Right renal cortex interstitium (tissue), 3 donors: Measurements from ENCODE around the gene CTBP2. TPM values are rescaled to one million over a fixed set of nuclear protein-coding genes. Genes with fewer than 3 reads are reported as not detected.
"Not testable (repeated sequence)": the region's sequence is repeated elsewhere in the genome, so short reads cannot be mapped to it uniquely, and the experiment has no call there.

Experiments used
- DNase-seq, 3 donors: peaks; one replicate each; pipeline ENCODE4 v3.0.0-alpha.2; 2013; ENCODE audit warnings: low read depth in 3 of 3, low spot score in 2 of 3
- polyA plus RNA-seq, 3 donors: library from polyadenylated mRNA; unstranded; fragments of 120-200 nt; gene quantifications; one replicate each; pipeline ENCODE4 v1.2.1, GENCODE V29; 2013; ENCODE audit not compliant: insufficient read length in 3 of 3

The CTBP2 gene
- polyA plus RNA-seq, 3 donors, result 83.7 to 92.7 (median 88.2) TPM

- DNase-seq, result no peak
These were observed 66.2 kb downstream of the CTBP2 start for GRCh38 chr10:125093974-125094705.

GRCh38 chr10:125093199-125093973, 67.0 kb downstream of the CTBP2 start:
- DNase-seq, result no peak

- no peak for DNase-seq
These were observed 67.8 kb downstream of the CTBP2 start for GRCh38 chr10:125092564-125093031.

- DNase-seq, result no peak
These were observed 68.5 kb downstream of the CTBP2 start for GRCh38 chr10:125091891-125092290.

GRCh38 chr10:125089469-125089868, 70.9 kb downstream of the CTBP2 start:
- no peak for DNase-seq

GRCh38 chr10:125087897-125088215, 72.5 kb downstream of the CTBP2 start:
- DNase-seq, result no peak

- DNase-seq, result no peak
These were observed 73.0 kb downstream of the CTBP2 start for GRCh38 chr10:125087191-125087896.

- no peak for DNase-seq
These were observed 73.7 kb downstream of the CTBP2 start for GRCh38 chr10:125086691-125087090.

GRCh38 chr10:125085258-125086054, 74.9 kb downstream of the CTBP2 start:
- DNase-seq, result no peak

GRCh38 chr10:125084614-125085257, 75.6 kb downstream of the CTBP2 start:
- DNase-seq, result no peak

- no peak for DNase-seq
These were observed 76.2 kb downstream of the CTBP2 start for GRCh38 chr10:125084191-125084613.

GRCh38 chr10:125083576-125083920, 76.8 kb downstream of the CTBP2 start:
- DNase-seq, result no peak

- no peak for DNase-seq
These were observed 77.3 kb downstream of the CTBP2 start for GRCh38 chr10:125082881-125083575.

GRCh38 chr10:125082471-125082870, 77.9 kb downstream of the CTBP2 start:
- not testable (repeated sequence) for DNase-seq

GRCh38 chr10:125081931-125082330, 78.4 kb downstream of the CTBP2 start:
- no peak for DNase-seq

- no peak for DNase-seq
These were observed 79.4 kb downstream of the CTBP2 start for GRCh38 chr10:125080984-125081383.

- no peak for DNase-seq
These were observed 80.1 kb downstream of the CTBP2 start for GRCh38 chr10:125080296-125080695.

- no peak for DNase-seq
These were observed 81.2 kb downstream of the CTBP2 start for GRCh38 chr10:125079091-125079600.

- no peak for DNase-seq
These were observed 83.3 kb downstream of the CTBP2 start for GRCh38 chr10:125076891-125077541.
